A549 treated with GW870086 at 1 μM for 4 hours (cell line): ENCODE data around the gene YAE1. TPM values are rescaled to one million over a fixed set of nuclear protein-coding genes. Genes with fewer than 3 reads are reported as not detected.

ENCODE experiments used
- total RNA-seq: library from RNA; stranded (reverse); fragments of 200-300 nt; extraction: Qiagen RNA extraction; gene quantifications from 5 replicates; pipeline ENCODE4 v1.2.3, GENCODE V29; 2022; ENCODE audit warnings: low read depth

The YAE1 gene
- 18.5 to 22.8 TPM (median 19.6 TPM) in 5 replicates for total RNA-seq

GRCh38 chr7:39566023-39566921 is at the start of gene YAE1:
YAE1 (plus strand) TSS chr7:39566404; CDS start chr7:39566419, 15 bp downstream.

Other genes starting within 250 kb of the YAE1 start
- 29.7 to 34.9 TPM (median 30.8 TPM) in 5 replicates for gene RALA, start 57.2 kb downstream of the YAE1 start, total RNA-seq